K562 (cell line): ENCODE measurements around the gene DLX2. TPM values are rescaled to one million over a fixed set of nuclear protein-coding genes. Genes with fewer than 3 reads are reported as not detected.

Experiments used
- ARID1B ChIP-seq: fragments of 450-650 bp; IDR thresholded peaks from 2 replicates; pipeline ENCODE4 v1.6.1; 2016; ENCODE audit warnings: antibody characterized with exemption, mild to moderate bottlenecking, inconsistent platforms
- CHD2 ChIP-seq: IDR thresholded peaks from 2 replicates; pipeline ENCODE4 v1.6.1; 2011; ENCODE audit warnings: low read depth, low read length
- FIP1L1 ChIP-seq: fragments of 200-400 bp; formaldehyde crosslinking; IDR thresholded peaks from 2 replicates; pipeline ENCODE4 v1.6.1; 2018; ENCODE audit warnings: mild to moderate bottlenecking, low read depth, low read length; ENCODE audit not compliant: poor library complexity, severe bottlenecking
- GMEB1 ChIP-seq: fragments of 250-450 bp; sonication (Bioruptor Pico); IDR thresholded peaks from 2 replicates; pipeline ENCODE4 v1.4.0; 2020; ENCODE audit warnings: mild to moderate bottlenecking
- HDAC1 ChIP-seq, 2 experiments: fragments of 450-650 bp; IDR thresholded peaks; 2 replicates each; pipeline ENCODE4 v1.6.1; 2016 to 2017; ENCODE audit warnings: inconsistent platforms in 1 of 2, mild to moderate bottlenecking in 1 of 2, moderate library complexity in 1 of 2
- HDAC2 ChIP-seq: fragments of 450-650 bp; IDR thresholded peaks from 2 replicates; pipeline ENCODE4 v1.6.1; 2016; ENCODE audit warnings: mild to moderate bottlenecking
- HNRNPK ChIP-seq: fragments of 200-400 bp; formaldehyde crosslinking; IDR thresholded peaks from one replicate; pipeline ENCODE4 v1.6.1; 2018; ENCODE audit warnings: mild to moderate bottlenecking, low read depth, low read length; ENCODE audit not compliant: poor library complexity, severe bottlenecking
- MAFK ChIP-seq: IDR thresholded peaks from 2 replicates; pipeline ENCODE4 v1.6.1; 2011; ENCODE audit warnings: low read length, improper control_type of control experiment
- MCM7 ChIP-seq, 2 experiments: fragments of 450-650 bp; IDR thresholded peaks; 2 replicates each; pipeline ENCODE4 v1.6.1; 2016 to 2018
- NEUROD1 ChIP-seq: fragments of 150-350 bp; IDR thresholded peaks from 2 replicates; pipeline ENCODE4 v1.6.1; 2014; ENCODE audit warnings: borderline replicate concordance, low read length, low read depth; ENCODE audit not compliant: partially characterized antibody
- NFATC3 ChIP-seq: fragments of 450-650 bp; IDR thresholded peaks from 2 replicates; pipeline ENCODE4 v1.6.1; 2017; ENCODE audit warnings: mild to moderate bottlenecking
- NONO ChIP-seq, 2 experiments: fragments of 200-400 bp in 1 of 2; fragments of 450-650 bp in 1 of 2; formaldehyde crosslinking in 1 of 2; IDR thresholded peaks; 2 replicates each; pipeline ENCODE4 v1.6.1; 2017; ENCODE audit warnings: low read depth in 2 of 2, mild to moderate bottlenecking in 2 of 2, moderate library complexity in 2 of 2, low read length in 1 of 2
- PHB2 ChIP-seq: fragments of 450-650 bp; IDR thresholded peaks from 2 replicates; pipeline ENCODE4 v1.6.1; 2017; ENCODE audit warnings: low read depth
- POLR2AphosphoS5 ChIP-seq: IDR thresholded peaks from 2 replicates; pipeline ENCODE4 v1.6.1; 2011; ENCODE audit warnings: mild to moderate bottlenecking, low read depth, low read length, moderate library complexity; ENCODE audit not compliant: control insufficient read depth, insufficient read depth
- TCF3 ChIP-seq: sonication (generic); formaldehyde crosslinking; IDR thresholded peaks from 2 replicates; pipeline ENCODE4 v1.4.0; 2020; ENCODE audit warnings: mild to moderate bottlenecking, missing genetic modification reagents
- TFAP4 ChIP-seq: sonication (generic); formaldehyde crosslinking; IDR thresholded peaks from 2 replicates; pipeline ENCODE4 v1.8.0; 2022; ENCODE audit warnings: missing genetic modification reagents, mild to moderate bottlenecking, moderate library complexity, borderline replicate concordance
- TRIM24 ChIP-seq, 2 experiments: fragments of 450-650 bp; IDR thresholded peaks; 2 replicates each; pipeline ENCODE4 v1.6.1; 2016
- ZNF197 ChIP-seq: fragments of 200-800 bp; sonication (Bioruptor generic); IDR thresholded peaks from 2 replicates; pipeline ENCODE4 v1.6.1; 2016; ENCODE audit warnings: low read depth, missing genetic modification characterization, missing compliant biosample characterization
- ZNF592 ChIP-seq: fragments of 450-650 bp; IDR thresholded peaks from 2 replicates; pipeline ENCODE4 v1.6.1; 2017; ENCODE audit warnings: antibody characterized with exemption, mild to moderate bottlenecking
- polyA plus RNA-seq, 8 experiments: library from polyadenylated mRNA; depleted of rRNA in 4 of 8; stranded (reverse) in 5 of 8; unstranded in 3 of 8; fragments of >200 nt; fragmentation: Nextera tagmentation in 2 of 8; fragmentation: Illumina TruSeq in 1 of 8; extraction: Ambion mirVana in 2 of 8; extraction: Trizol in 1 of 8; gene quantifications; 2 replicates each; pipeline versions ENCODE4 v1.2.1 to v1.2.3, GENCODE V29; 2011 to 2014; ENCODE audit warnings: inconsistent platforms in 1 of 8, missing spikeins in 1 of 8
- total RNA-seq, 7 experiments: library from RNA; depleted of rRNA in 6 of 7; stranded (reverse); fragments of >200 nt in 6 of 7; fragmentation: Illumina TruSeq in 2 of 7; extraction: Trizol in 2 of 7; gene quantifications; 2 replicates each; pipeline versions ENCODE4 v1.2.1 to v1.2.3, GENCODE V29; 2011 to 2021; ENCODE audit warnings: low replicate concordance in 1 of 7
- TF ChIP-seq, protein P1 (sequence below): fragments of 150-350 bp; conservative IDR thresholded peaks from 2 replicates; pipeline ENCODE4 v1.6.1; 2014; ENCODE audit warnings: low read length

The DLX2 gene
- total and polyA plus RNA-seq, 9 of the 15 experiments (the other 6 are each of a cell fraction or from before 2014, with no cell fraction given) = 0.14 to 4.3 (median 0.86) TPM

- peak; percentile 72 for TF ChIP-seq TCF3 (CRISPR knock-in tag)
- TF ChIP-seq ZNF592 = 0 out of 2 replicates have a peak, but pooled peaks have one; percentile 29
- no peak for TF ChIP-seq CHD2
- no peak for TF ChIP-seq NFATC3
- no peak for TF ChIP-seq PHB2
- TF ChIP-seq HDAC2 = no peak
- TF ChIP-seq NONO (IDR thresholded peaks at IDR 0.05; ENCODE audit: low read depth in 2 of 2, low read length in 1 of 2) = no peak
- TF ChIP-seq HNRNPK = no peak
- no peak for TF ChIP-seq GMEB1 (CRISPR knock-in tag)
- TF ChIP-seq, protein P1, sequence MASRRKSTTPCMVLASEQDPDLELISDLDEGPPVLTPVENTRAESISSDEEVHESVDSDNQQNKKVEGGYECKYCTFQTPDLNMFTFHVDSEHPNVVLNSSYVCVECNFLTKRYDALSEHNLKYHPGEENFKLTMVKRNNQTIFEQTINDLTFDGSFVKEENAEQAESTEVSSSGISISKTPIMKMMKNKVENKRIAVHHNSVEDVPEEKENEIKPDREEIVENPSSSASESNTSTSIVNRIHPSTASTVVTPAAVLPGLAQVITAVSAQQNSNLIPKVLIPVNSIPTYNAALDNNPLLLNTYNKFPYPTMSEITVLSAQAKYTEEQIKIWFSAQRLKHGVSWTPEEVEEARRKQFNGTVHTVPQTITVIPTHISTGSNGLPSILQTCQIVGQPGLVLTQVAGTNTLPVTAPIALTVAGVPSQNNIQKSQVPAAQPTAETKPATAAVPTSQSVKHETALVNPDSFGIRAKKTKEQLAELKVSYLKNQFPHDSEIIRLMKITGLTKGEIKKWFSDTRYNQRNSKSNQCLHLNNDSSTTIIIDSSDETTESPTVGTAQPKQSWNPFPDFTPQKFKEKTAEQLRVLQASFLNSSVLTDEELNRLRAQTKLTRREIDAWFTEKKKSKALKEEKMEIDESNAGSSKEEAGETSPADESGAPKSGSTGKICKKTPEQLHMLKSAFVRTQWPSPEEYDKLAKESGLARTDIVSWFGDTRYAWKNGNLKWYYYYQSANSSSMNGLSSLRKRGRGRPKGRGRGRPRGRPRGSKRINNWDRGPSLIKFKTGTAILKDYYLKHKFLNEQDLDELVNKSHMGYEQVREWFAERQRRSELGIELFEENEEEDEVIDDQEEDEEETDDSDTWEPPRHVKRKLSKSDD = no peak
- peak in 1 of 2 experiments; percentile 22; a peak in 1 of 4 replicates for TF ChIP-seq TRIM24 (IDR thresholded peaks at IDR 0.05)
- TF ChIP-seq POLR2AphosphoS5 = peak; percentile 50; the same call in 1 of the 2 replicates
- TF ChIP-seq FIP1L1 = no peak
- no peak for TF ChIP-seq ZNF197
- TF ChIP-seq NEUROD1 = no peak
- no peak for TF ChIP-seq HDAC1 (IDR thresholded peaks at IDR 0.05)
- TF ChIP-seq TFAP4 (CRISPR knock-in tag) = no peak
- peak; percentile 71 for TF ChIP-seq ARID1B
- TF ChIP-seq MCM7 (IDR thresholded peaks at IDR 0.05) = no peak
- no peak for TF ChIP-seq MAFK
These were observed 5.1 kb downstream of the DLX2 start (continued) for GRCh38 chr2:172097557-172098131.
